Stimulated activated effector memory CD8-positive, alpha-beta T cell treated with anti-CD3 and anti-CD28 coated beads, Interleukin-12 subunit alpha, Interleukin-12 subunit beta, amount 100 ng/mL, for 72 hours (primary cell): ENCODE data around the gene CCDC171.
"Not testable (repeated sequence)": the region's sequence is repeated elsewhere in the genome, so short reads cannot be mapped to it uniquely, and the experiment has no call there.

ENCODE experiments used
- ATAC-seq: fragments of 150-1000 bp; cut with Tn5 transposase; 2 replicates; pipeline ENCODE4 v1.10.0; 2021
- DNase-seq, 2 donors: peaks; one replicate each; pipeline ENCODE4 v3.0.0; 2021 to 2022; ENCODE audit warnings: low spot score in 2 of 2
- H3K27ac Mint-ChIP-seq: one replicate; pipeline ENCODE4 v1.8.0; 2022; ENCODE audit warnings: mild to moderate bottlenecking, mixed read lengths
- H3K36me3 Mint-ChIP-seq: one replicate; pipeline ENCODE4 v1.8.0; 2022; ENCODE audit warnings: mild to moderate bottlenecking, mixed read lengths
- H3K4me1 Mint-ChIP-seq: one replicate; pipeline ENCODE4 v1.8.0; 2022; ENCODE audit warnings: mixed read lengths
- H3K4me3 Mint-ChIP-seq: one replicate; pipeline ENCODE4 v1.8.0; 2022; ENCODE audit warnings: mild to moderate bottlenecking, mixed read lengths
- H3K9me3 Mint-ChIP-seq: one replicate; pipeline ENCODE4 v1.8.0; 2022; ENCODE audit warnings: mixed read lengths

The CCDC171 gene

GRCh38 chr9:15529566-15530324 lies 23.1 kb upstream of the CCDC171 start:
- Mint-ChIP-seq H3K9me3 (no peaks in the 10 kb centered on the region), H3K4me1 (no peaks in the 10 kb centered on the region), H3K27ac (no peak overlapping the region), H3K36me3 (no peaks in the 10 kb centered on the region), H3K4me3 (no peak overlapping the region)
- ATAC-seq (no peak), DNase-seq (no peak)

- Mint-ChIP-seq H3K27ac (peak overlapping the region; percentile 26), H3K9me3 (no peaks in the 10 kb centered on the region), H3K4me3 (no peak overlapping the region), H3K4me1 (no peaks in the 10 kb centered on the region), H3K36me3 (no peaks in the 10 kb centered on the region)
- ATAC-seq (peak; percentile 86), DNase-seq (no peak)
Observed at GRCh38 chr9:15531380-15531779, 21.5 kb upstream of the CCDC171 start.

- H3K36me3 Mint-ChIP-seq, result no peaks in the 10 kb centered on the region
- no peak for DNase-seq
- no peak overlapping the region for H3K4me3 Mint-ChIP-seq
- H3K9me3 Mint-ChIP-seq, result no peaks in the 10 kb centered on the region
- no peaks in the 10 kb centered on the region for H3K4me1 Mint-ChIP-seq
- no peak for ATAC-seq
- H3K27ac Mint-ChIP-seq, result no peak overlapping the region
Observed at GRCh38 chr9:15541872-15542271, 11.0 kb upstream of the CCDC171 start.

GRCh38 chr9:15542624-15543023 lies 10.2 kb upstream of the CCDC171 start:
- Mint-ChIP-seq H3K9me3 (no peaks in the 10 kb centered on the region), H3K4me3 (no peak overlapping the region), H3K36me3 (no peaks in the 10 kb centered on the region), H3K27ac (no peak overlapping the region), H3K4me1 (no peaks in the 10 kb centered on the region)
- no peak for ATAC-seq
- DNase-seq, result no peak

GRCh38 chr9:15543047-15543813 lies 9.6 kb upstream of the CCDC171 start:
- Mint-ChIP-seq H3K4me3 (no peak overlapping the region), H3K4me1 (no peaks in the 10 kb centered on the region), H3K36me3 (no peaks in the 10 kb centered on the region), H3K9me3 (no peaks in the 10 kb centered on the region), H3K27ac (no peak overlapping the region)
- ATAC-seq, result no peak
- no peak for DNase-seq

GRCh38 chr9:15549611-15550010 lies 3.2 kb upstream of the CCDC171 start:
- no peak overlapping the region for H3K4me3 Mint-ChIP-seq
- no peak overlapping the region for H3K27ac Mint-ChIP-seq
- H3K9me3 Mint-ChIP-seq, result no peaks in the 10 kb centered on the region
- DNase-seq (no peak), ATAC-seq (no peak)
- H3K36me3 Mint-ChIP-seq, result peaks cover 16% of the 10 kb centered on the region
- H3K4me1 Mint-ChIP-seq, result peaks cover 14% of the 10 kb centered on the region

GRCh38 chr9:15553528-15553898 lies 670 bp downstream of the CCDC171 start:
- Mint-ChIP-seq H3K9me3 (no peaks in the 10 kb centered on the region), H3K27ac (peak overlapping the region; percentile 85), H3K4me3 (peak overlapping the region; percentile 92), H3K36me3 (peaks cover 16% of the 10 kb centered on the region), H3K4me1 (peaks cover 14% of the 10 kb centered on the region)
- DNase-seq (no peak), ATAC-seq (peak; percentile 19)

GRCh38 chr9:15570769-15571168 lies 17.9 kb downstream of the CCDC171 start:
- Mint-ChIP-seq H3K4me3 (no peak overlapping the region), H3K36me3 (no peaks in the 10 kb centered on the region), H3K27ac (no peak overlapping the region), H3K9me3 (no peaks in the 10 kb centered on the region), H3K4me1 (no peaks in the 10 kb centered on the region)
- DNase-seq (no peak), ATAC-seq (no peak)

GRCh38 chr9:15572200-15572770 lies 19.4 kb downstream of the CCDC171 start:
- Mint-ChIP-seq H3K27ac (no peak overlapping the region), H3K9me3 (no peaks in the 10 kb centered on the region), H3K4me3 (no peak overlapping the region), H3K4me1 (no peaks in the 10 kb centered on the region), H3K36me3 (no peaks in the 10 kb centered on the region)
- ATAC-seq (no peak), DNase-seq (no peak)

- Mint-ChIP-seq H3K4me1 (no peaks in the 10 kb centered on the region), H3K27ac (no peak overlapping the region), H3K9me3 (no peaks in the 10 kb centered on the region), H3K4me3 (no peak overlapping the region), H3K36me3 (no peaks in the 10 kb centered on the region)
- no peak for ATAC-seq
- no peak for DNase-seq
Observed at GRCh38 chr9:15576350-15577050, 23.7 kb downstream of the CCDC171 start.

- DNase-seq (no peak), ATAC-seq (no peak)
- Mint-ChIP-seq H3K4me3 (no peak overlapping the region), H3K9me3 (no peaks in the 10 kb centered on the region), H3K4me1 (no peaks in the 10 kb centered on the region), H3K27ac (no peak overlapping the region), H3K36me3 (no peaks in the 10 kb centered on the region)
Observed at GRCh38 chr9:15578714-15579113, 25.9 kb downstream of the CCDC171 start.

GRCh38 chr9:15584379-15584778 lies 31.5 kb downstream of the CCDC171 start:
- DNase-seq (no peak), ATAC-seq (peak; percentile 51)
- Mint-ChIP-seq H3K27ac (no peak overlapping the region), H3K9me3 (no peaks in the 10 kb centered on the region), H3K4me1 (no peaks in the 10 kb centered on the region), H3K36me3 (no peaks in the 10 kb centered on the region), H3K4me3 (no peak overlapping the region)

- ATAC-seq, result no peak
- no peaks in the 10 kb centered on the region for H3K36me3 Mint-ChIP-seq
- H3K4me3 Mint-ChIP-seq, result no peak overlapping the region
- no peak for DNase-seq
- H3K4me1 Mint-ChIP-seq, result no peaks in the 10 kb centered on the region
- no peak overlapping the region for H3K27ac Mint-ChIP-seq
- H3K9me3 Mint-ChIP-seq, result no peaks in the 10 kb centered on the region
Observed at GRCh38 chr9:15592317-15592716, 39.5 kb downstream of the CCDC171 start.

GRCh38 chr9:15592940-15593339 lies 40.1 kb downstream of the CCDC171 start:
- not testable (repeated sequence) for H3K36me3 Mint-ChIP-seq, DNase-seq, H3K4me1 Mint-ChIP-seq, H3K9me3 Mint-ChIP-seq, ATAC-seq, H3K27ac Mint-ChIP-seq, H3K4me3 Mint-ChIP-seq

- not testable (repeated sequence) for H3K4me3 Mint-ChIP-seq, H3K27ac Mint-ChIP-seq, H3K4me1 Mint-ChIP-seq, H3K36me3 Mint-ChIP-seq, H3K9me3 Mint-ChIP-seq, DNase-seq, ATAC-seq
Observed at GRCh38 chr9:15600666-15601330, 48.0 kb downstream of the CCDC171 start.
